Breast epithelium (tissue), 4 donors: ENCODE results near the gene ROR1. TPM values are rescaled to one million over a fixed set of nuclear protein-coding genes. Genes with fewer than 3 reads are reported as not detected.

Experiments used
- DNase-seq, 2 donors: peaks; one replicate each; pipeline ENCODE4 v3.0.0-alpha.2; 2019; ENCODE audit warnings: low spot score in 2 of 2
- H3K27ac ChIP-seq, 2 donors: fragments of 200-600 bp; sonication (generic) in 1 of 2; one replicate each; pipeline ENCODE4 v1.5.1; 2016 to 2019; ENCODE audit warnings: mild to moderate bottlenecking in 1 of 2
- H3K27me3 ChIP-seq, 2 donors: fragments of 200-600 bp; sonication (generic) in 1 of 2; one replicate each; pipeline versions ENCODE4 v1.5.1 to v1.6.0; 2017 to 2019; ENCODE audit warnings: control low read depth in 1 of 2, mild to moderate bottlenecking in 1 of 2
- H3K36me3 ChIP-seq: fragments of 200-600 bp; one replicate; pipeline ENCODE4 v1.5.1; 2019
- H3K4me1 ChIP-seq, 2 donors: fragments of 200-600 bp; sonication (generic); one replicate each; pipeline ENCODE4 v1.5.1; 2016 to 2019; ENCODE audit warnings: control low read depth in 1 of 2
- H3K4me3 ChIP-seq, 3 donors: fragments of 200-600 bp; sonication (generic); 1 replicate in 2 of 3; 2 replicates in 1 of 3; pipeline ENCODE4 v1.5.1; 2016 to 2019; ENCODE audit warnings: mild to moderate bottlenecking in 3 of 3, moderate library complexity in 2 of 3
- H3K9me3 ChIP-seq, 2 donors: fragments of 200-600 bp; sonication (generic) in 1 of 2; one replicate each; pipeline ENCODE4 v1.5.1; 2016 to 2019; ENCODE audit warnings: control low read depth in 1 of 2
- CTCF ChIP-seq, 3 donors: fragments of 450-650 bp; IDR thresholded peaks; one replicate each; pipeline ENCODE4 v1.5.1; 2016 to 2017; ENCODE audit warnings: antibody characterized with exemption in 3 of 3, mild to moderate bottlenecking in 3 of 3, moderate library complexity in 3 of 3
- POLR2A ChIP-seq: fragments of 450-650 bp; IDR thresholded peaks from one replicate; pipeline ENCODE4 v1.6.1; 2016; ENCODE audit warnings: antibody characterized with exemption, mild to moderate bottlenecking, moderate library complexity
- POLR2AphosphoS5 ChIP-seq, 3 donors: sonication (generic); formaldehyde crosslinking; IDR thresholded peaks; one replicate each; pipeline ENCODE4 v1.6.1; 2017; ENCODE audit warnings: antibody characterized with exemption in 3 of 3
- intact Hi-C: fragments of 100-400 bp; cut with DNase I; formaldehyde crosslinking; loops from one replicate; pipeline ENCODE4 v1.15.1; 2023; ENCODE audit warnings: low total_unique reads
- total RNA-seq, 3 donors: library from RNA; depleted of rRNA; stranded (reverse); fragments of >200 nt; gene quantifications; one replicate each; pipeline ENCODE4 v1.1.0, GENCODE V29; 2016

The ROR1 gene
- total RNA-seq, 3 donors from 2014 or later = 5.9 to 11.6 (median 7.7) TPM

- Histone ChIP-seq H3K4me1 (no peaks in the 10 kb centered on the region), H3K9me3 (no peaks in the 10 kb centered on the region), H3K27me3 (no peaks in the 10 kb centered on the region), H3K27ac (no peak overlapping the region), H3K4me3 (no peak overlapping the region), H3K36me3 (no peaks in the 10 kb centered on the region)
- intact Hi-C loops = no loop called here
- TF ChIP-seq POLR2AphosphoS5 (IDR thresholded peaks at IDR 0.05) (no peak), CTCF (IDR thresholded peaks at IDR 0.05) (no peak), POLR2A (no peak)
- DNase-seq = no peak
Observed at GRCh38 chr1:63843884-63844283, 70.1 kb downstream of the ROR1 start.

- H3K27me3 ChIP-seq = no peaks in the 10 kb centered on the region
- TF ChIP-seq POLR2A (no peak), CTCF (IDR thresholded peaks at IDR 0.05) (no peak), POLR2AphosphoS5 (IDR thresholded peaks at IDR 0.05) (no peak)
- no peak for DNase-seq
- H3K36me3 ChIP-seq = no peaks in the 10 kb centered on the region
- H3K9me3 ChIP-seq = no peaks in the 10 kb centered on the region
- no peaks in the 10 kb centered on the region for H3K4me1 ChIP-seq
- no peak overlapping the region for H3K27ac ChIP-seq
- intact Hi-C loops = no loop called here
- H3K4me3 ChIP-seq = no peak overlapping the region
Observed at GRCh38 chr1:63845346-63845745, 71.5 kb downstream of the ROR1 start.

GRCh38 chr1:63847308-63847910 is 73.6 kb downstream of the ROR1 start:
- Histone ChIP-seq H3K36me3 (no peaks in the 10 kb centered on the region), H3K4me3 (no peak overlapping the region), H3K27ac (peak overlapping the region in 1 of 2 donors; percentile 45), H3K27me3 (no peaks in the 10 kb centered on the region), H3K4me1 (no peaks in the 10 kb centered on the region), H3K9me3 (no peaks in the 10 kb centered on the region)
- intact Hi-C loops = no loop called here
- TF ChIP-seq POLR2AphosphoS5 (IDR thresholded peaks at IDR 0.05) = no peak
- TF ChIP-seq CTCF (IDR thresholded peaks at IDR 0.05) = no peak
- no peak for TF ChIP-seq POLR2A
- DNase-seq = peak in 1 of 2 donors; percentile 64

GRCh38 chr1:63848733-63849132 is 74.9 kb downstream of the ROR1 start:
- Histone ChIP-seq H3K27ac (no peak overlapping the region), H3K4me3 (no peak overlapping the region), H3K27me3 (no peaks in the 10 kb centered on the region), H3K4me1 (no peaks in the 10 kb centered on the region), H3K9me3 (no peaks in the 10 kb centered on the region), H3K36me3 (no peaks in the 10 kb centered on the region)
- intact Hi-C loops = loop anchor here (2.0 kb wide), 1 partner anchor 28 kb away; no protein-coding TSS in a partner anchor
- no peak for DNase-seq
- TF ChIP-seq POLR2AphosphoS5 (IDR thresholded peaks at IDR 0.05) = no peak
- no peak for TF ChIP-seq CTCF (IDR thresholded peaks at IDR 0.05)
- TF ChIP-seq POLR2A = no peak

GRCh38 chr1:63849149-63849548 is 75.3 kb downstream of the ROR1 start:
- Histone ChIP-seq H3K27ac (no peak overlapping the region), H3K27me3 (no peaks in the 10 kb centered on the region), H3K4me3 (no peak overlapping the region), H3K9me3 (no peaks in the 10 kb centered on the region), H3K36me3 (no peaks in the 10 kb centered on the region), H3K4me1 (no peaks in the 10 kb centered on the region)
- TF ChIP-seq POLR2AphosphoS5 (IDR thresholded peaks at IDR 0.05) = no peak
- no peak for TF ChIP-seq POLR2A
- TF ChIP-seq CTCF (IDR thresholded peaks at IDR 0.05) = no peak
- intact Hi-C loops = loop anchor here (2.0 kb wide), 1 partner anchor 28 kb away; no protein-coding TSS in a partner anchor
- DNase-seq = no peak
